Stimulated activated CD4-positive, alpha-beta T cell treated with anti-CD3 and anti-CD28 coated beads, Interleukin-12 subunit alpha, Interleukin-12 subunit beta, amount 100 ng/mL, for 4 hours (primary cell): Measurements from ENCODE around the gene STAG1.
A peak's percentile ranks its signal among the peaks of the same experiment; 100 is the strongest.
"Not testable (repeated sequence)": the region's sequence is repeated elsewhere in the genome, so short reads cannot be mapped to it uniquely, and the experiment has no call there.

Experiments
- DNase-seq: peaks from one replicate; pipeline ENCODE4 v3.0.0-alpha.2; 2020

STAG1 gene

GRCh38 chr3:136752172-136752421 is at the start of gene STAG1:
TSS of gene STAG1 (minus strand) at chr3:136752378. CDS start at chr3:136630898, 121,480 bp downstream.
- no peak for DNase-seq

DNA sequence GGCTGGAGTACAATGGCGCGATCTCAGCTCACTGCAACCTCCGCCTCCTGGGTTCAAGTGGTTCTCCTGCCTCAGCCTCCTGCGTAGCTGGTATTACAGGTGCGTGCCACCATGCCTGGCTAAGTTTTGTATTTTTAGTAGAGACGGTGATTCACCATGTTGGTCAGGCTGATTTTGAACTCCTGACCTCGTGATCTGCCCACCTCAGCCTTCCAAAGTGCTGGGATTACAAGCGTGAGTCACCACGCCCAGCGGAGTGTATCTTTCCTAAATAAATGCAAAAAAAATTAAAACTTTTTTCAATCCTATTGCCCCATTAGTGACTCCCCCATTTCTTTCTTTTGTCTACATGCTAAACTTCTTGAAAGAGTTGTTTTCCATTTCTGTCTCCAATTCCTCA is 49.0 kb upstream of the STAG1 start:
- DNase-seq = not testable (repeated sequence)

DNA sequence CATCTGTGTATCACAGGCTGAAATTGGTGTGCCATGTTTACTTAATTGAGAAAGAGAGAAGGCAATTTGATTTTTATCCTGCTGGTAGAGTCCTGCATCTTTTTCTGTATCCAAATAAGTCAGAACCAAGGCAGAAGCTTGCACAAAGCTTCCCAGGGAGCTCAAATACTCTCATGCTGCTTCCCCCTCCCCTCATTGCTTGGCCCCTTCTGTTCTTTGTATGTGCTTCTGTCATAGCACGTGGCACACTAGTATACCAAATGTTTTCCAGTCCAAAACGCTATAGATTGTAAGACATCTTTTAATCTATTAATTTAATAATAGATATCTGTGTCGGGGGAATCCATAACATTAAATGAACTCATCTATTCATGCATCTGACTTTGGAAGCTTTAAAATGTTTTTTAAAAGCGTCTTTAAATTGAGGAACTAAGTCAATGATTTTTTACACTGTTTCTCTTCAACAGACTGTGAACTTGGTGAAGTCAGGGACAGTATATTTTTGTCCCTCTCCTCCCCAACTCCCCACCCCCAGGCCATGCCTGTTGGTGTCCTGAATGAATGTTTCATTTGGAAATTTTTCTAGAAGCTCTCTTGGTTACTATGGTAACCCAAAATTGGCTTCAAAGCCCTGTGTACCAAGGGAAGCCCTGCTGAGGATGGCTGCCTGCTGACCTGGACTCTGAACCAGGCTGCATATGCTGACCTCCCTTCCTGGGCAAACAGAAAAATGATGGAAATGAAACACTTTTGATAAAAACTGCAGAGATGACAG is 40.6 kb upstream of the STAG1 start:
- no peak for DNase-seq

- no peak for DNase-seq
Measured at GRCh38 chr3:136790786-136791185, 38.6 kb upstream of the STAG1 start.

DNA sequence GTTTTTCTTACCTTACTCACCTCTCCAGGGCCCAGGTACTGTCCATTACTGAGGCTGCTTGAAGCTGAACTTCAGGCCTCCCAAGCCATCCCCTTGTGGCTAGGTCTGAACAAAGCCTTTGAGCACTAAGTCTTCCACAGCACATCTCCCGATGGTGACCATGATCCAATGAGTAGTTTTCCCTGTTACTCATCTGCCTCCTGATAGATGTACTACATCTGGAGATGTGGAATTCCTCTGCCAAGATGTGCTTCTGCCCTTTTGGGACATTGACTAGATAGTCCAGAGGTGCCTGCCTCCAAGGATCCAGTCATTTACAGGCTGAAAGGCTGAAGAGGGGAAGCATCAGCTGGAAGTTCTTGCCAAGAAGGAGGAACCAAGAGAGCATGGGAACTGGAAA is 37.8 kb upstream of the STAG1 start:
- no peak for DNase-seq

DNA sequence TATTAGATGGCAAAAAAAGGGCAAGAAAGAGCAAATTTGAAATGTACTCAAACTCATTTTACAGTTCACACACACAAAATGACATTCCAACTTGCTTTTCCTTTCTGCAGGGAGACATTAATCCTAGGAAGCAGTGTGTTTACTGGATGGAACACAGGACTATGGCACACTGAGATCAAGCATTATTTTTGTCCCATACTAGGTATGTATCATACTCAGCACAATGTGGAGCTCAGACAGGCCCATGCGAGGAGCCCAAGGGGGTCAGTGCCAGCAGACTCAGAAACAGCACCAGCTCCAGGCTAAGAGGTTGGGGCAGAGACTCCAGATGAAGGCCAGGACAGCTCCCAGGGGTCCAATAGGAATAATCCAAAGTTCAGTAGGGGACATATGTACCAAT is 36.0 kb upstream of the STAG1 start:
- no peak for DNase-seq

- no peak for DNase-seq
Measured at GRCh38 chr3:136787349-136787748, 35.2 kb upstream of the STAG1 start.

GRCh38 chr3:136783708-136784191 is 31.6 kb upstream of the STAG1 start:
- DNase-seq = no peak

GRCh38 chr3:136780741-136781140 is 28.6 kb upstream of the STAG1 start:
- no peak for DNase-seq

DNA sequence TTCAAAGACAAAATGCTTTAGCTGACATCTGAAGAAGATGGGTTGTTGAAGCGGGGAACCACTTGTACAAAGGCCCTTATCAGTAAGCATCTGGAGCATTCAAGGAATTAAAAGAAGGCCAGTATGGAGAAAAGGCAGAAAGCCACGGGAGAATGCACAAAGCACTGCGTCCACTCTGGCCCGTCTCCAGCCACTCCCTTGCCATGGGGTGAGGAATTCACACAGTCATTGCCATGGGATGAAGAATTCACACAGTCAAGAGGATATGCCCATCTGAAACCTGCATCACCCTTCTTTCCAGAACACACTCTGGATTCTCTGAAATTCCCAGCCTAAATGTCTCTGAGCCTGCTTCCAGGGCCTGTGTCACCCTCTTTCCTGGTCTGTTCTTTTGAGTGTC is 26.7 kb upstream of the STAG1 start:
- no peak for DNase-seq

DNA sequence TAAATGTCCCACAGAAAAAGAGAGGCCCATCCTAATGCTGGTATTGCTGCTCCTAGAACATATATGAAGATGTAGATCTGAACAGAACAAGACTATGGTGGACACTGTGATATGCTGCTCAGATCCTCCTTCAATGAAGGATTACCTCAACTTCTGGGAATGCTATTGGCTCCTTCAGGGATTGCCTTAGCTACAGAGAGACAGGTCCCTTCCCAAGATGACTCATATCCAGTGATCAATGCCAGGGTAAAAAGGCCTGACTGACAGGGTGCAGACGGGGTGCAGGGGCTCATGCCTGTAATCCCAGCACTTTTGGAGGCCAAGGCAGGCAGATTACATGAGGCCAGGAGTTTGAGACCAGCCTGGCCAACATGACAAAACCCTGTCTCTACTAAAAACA is 20.5 kb upstream of the STAG1 start:
- DNase-seq = no peak

- not testable (repeated sequence) for DNase-seq
Measured at GRCh38 chr3:136758160-136759102, 6.3 kb upstream of the STAG1 start.

- DNase-seq = no peak
Measured at GRCh38 chr3:136755192-136755591, 3.0 kb upstream of the STAG1 start.

DNA sequence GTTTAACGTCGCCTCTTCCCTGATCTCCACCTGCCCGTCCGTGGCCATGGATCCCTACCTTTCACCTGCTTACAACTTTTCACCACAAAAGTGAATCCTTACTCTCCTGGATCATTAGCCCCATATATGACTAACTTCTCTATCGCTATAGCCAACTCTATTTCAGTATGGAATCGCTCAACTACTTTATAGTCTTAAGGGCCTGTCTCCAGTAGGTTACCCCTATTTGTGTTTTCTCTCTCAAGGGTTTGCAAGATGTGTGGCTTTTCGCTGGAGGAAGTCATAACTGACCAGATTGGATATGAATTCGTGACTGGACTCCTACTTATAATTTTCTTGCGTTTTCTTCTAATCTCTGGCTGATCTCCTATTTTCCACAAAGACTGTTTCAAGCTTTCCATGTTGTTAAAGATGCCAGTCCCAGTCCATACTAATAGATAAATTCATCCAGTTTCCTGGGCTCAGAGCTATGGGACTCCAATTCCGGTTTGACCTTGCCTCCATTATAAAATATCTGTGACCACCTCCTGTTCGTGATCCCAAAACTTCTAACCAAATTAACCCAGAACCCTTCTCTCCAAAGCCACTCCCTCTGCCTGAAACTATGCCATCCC is 1.3 kb upstream of the STAG1 start:
- DNase-seq = no peak

- DNase-seq = peak; percentile 99
Measured at GRCh38 chr3:136752422-136753325, 496 bp upstream of the STAG1 start.

- peak; percentile 60 for DNase-seq
Measured at GRCh38 chr3:136751316-136752171, 634 bp downstream of the STAG1 start.

DNA sequence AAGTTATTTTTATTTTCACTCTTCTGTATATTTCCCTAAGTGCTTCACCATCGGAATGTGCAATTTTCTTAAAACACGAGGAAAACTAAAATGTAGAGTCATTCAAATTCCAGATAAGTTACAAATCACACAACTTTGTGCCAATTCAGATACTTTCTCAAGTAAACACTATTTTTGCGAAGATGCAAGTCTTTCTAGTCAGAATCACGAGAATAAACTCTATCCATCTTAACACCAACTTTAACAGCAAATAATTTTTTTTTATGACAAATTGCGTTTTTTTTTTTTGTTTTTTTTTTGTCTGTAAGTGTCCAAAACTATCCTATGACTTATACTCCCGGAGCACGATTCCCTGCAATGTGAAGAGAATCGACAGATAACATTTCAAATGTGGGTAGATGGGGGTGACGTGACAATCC is 1.3 kb downstream of the STAG1 start:
- no peak for DNase-seq

- no peak for DNase-seq
Measured at GRCh38 chr3:136750209-136750896, 1.8 kb downstream of the STAG1 start.

DNA sequence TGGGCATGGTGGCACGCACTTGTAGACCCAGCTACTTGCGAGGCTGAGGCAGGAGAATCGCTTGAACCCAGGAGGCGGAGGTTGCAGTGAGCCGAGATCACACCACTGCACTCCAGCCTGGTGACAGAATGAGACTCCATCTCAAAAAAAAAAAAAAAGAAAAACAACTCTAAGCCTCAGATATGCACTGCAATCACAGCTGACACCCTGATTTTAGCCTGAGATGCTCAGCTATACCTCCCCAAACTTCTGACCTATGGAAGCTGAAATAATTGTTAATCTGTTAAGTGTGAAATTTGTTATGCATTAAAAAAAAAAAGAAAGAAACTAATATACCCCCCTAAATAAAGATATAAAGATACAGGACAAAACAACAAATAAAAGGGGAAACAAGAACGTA is 2.6 kb downstream of the STAG1 start:
- DNase-seq = not testable (repeated sequence)

- DNase-seq = no peak
Measured at GRCh38 chr3:136749091-136749490, 3.1 kb downstream of the STAG1 start.

DNA sequence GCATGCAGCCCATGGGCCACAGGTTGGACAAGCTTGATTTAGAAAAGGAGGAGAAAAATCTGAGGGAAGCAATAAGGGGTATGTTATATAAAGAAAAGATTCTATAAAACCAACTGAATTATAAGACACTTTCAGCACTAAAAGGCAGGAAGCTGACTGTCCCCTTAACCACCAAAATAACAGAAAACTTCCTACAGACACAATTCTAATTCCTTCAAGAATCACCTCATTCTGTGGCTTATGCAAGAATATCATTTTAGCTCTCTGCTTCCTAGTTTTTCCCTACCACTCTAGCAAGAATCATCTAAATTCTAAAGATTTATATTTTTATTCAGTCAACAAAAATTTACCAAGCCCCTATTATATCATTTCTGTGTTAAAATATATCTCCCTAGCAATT is 6.3 kb downstream of the STAG1 start:
- DNase-seq = no peak
